ENCODE data around the gene SHKBP1.

- TF ChIP-seq CTCF (conservative IDR thresholded peaks at IDR 0.05; ENCODE audit: low read length) (no peak), EZH2phosphoT487 (IDR thresholded peaks at IDR 0.05; ENCODE audit: borderline replicate concordance, low read depth, low read length) (no peak)
These were observed 43.5 kb downstream of the SHKBP1 start for GRCh38 chr19:40620161-40620485.
